ENCODE data around the gene SLC38A7.
A peak's percentile ranks its signal among the peaks of the same experiment; 100 is the strongest.

Gene SLC38A7

GRCh38 chr16:58654560-58655214 lies 29.9 kb downstream of the SLC38A7 start:
- no peaks in the 10 kb centered on the region for H3K9me3 ChIP-seq (ENCODE audit: control insufficient read depth, low read length)
- H3K4me3 ChIP-seq (ENCODE audit: insufficient read depth, low read depth, low read length) = no peak overlapping the region
- H3K4me1 ChIP-seq (ENCODE audit: control insufficient read depth, insufficient read depth, low read length) = no peaks in the 10 kb centered on the region
- peak overlapping the region; percentile 12 for H3K27ac ChIP-seq (ENCODE audit: insufficient read depth, low read depth, low read length, poor library complexity, severe bottlenecking)
- WGBS, 2 experiments = 86% methylated on average over 7 of the region's 7 CpGs
- H3K36me3 ChIP-seq (ENCODE audit: control insufficient read depth, insufficient read depth, low read length) = no peaks in the 10 kb centered on the region
- H3K27me3 ChIP-seq (ENCODE audit: control insufficient read depth, insufficient read depth, low read length, poor library complexity, severe bottlenecking) = no peaks in the 10 kb centered on the region

- WGBS, 2 experiments = 21 to 28% methylated on average over 3 of the region's 3 CpGs
- no peak overlapping the region for H3K27ac ChIP-seq (ENCODE audit: insufficient read depth, low read depth, low read length, poor library complexity, severe bottlenecking)
- H3K4me3 ChIP-seq (ENCODE audit: insufficient read depth, low read depth, low read length) = no peak overlapping the region
- no peaks in the 10 kb centered on the region for H3K36me3 ChIP-seq (ENCODE audit: control insufficient read depth, insufficient read depth, low read length)
- H3K27me3 ChIP-seq (ENCODE audit: control insufficient read depth, insufficient read depth, low read length, poor library complexity, severe bottlenecking) = no peaks in the 10 kb centered on the region
- no peaks in the 10 kb centered on the region for H3K4me1 ChIP-seq (ENCODE audit: control insufficient read depth, insufficient read depth, low read length)
- no peaks in the 10 kb centered on the region for H3K9me3 ChIP-seq (ENCODE audit: control insufficient read depth, low read length)
These were observed 31.8 kb downstream of the SLC38A7 start for GRCh38 chr16:58652741-58653140.

- Histone ChIP-seq H3K4me1 (ENCODE audit: control insufficient read depth, insufficient read depth, low read length) (no peaks in the 10 kb centered on the region), H3K27me3 (ENCODE audit: control insufficient read depth, insufficient read depth, low read length, poor library complexity, severe bottlenecking) (no peaks in the 10 kb centered on the region), H3K9me3 (ENCODE audit: control insufficient read depth, low read length) (no peaks in the 10 kb centered on the region), H3K27ac (ENCODE audit: insufficient read depth, low read depth, low read length, poor library complexity, severe bottlenecking) (no peak overlapping the region), H3K36me3 (ENCODE audit: control insufficient read depth, insufficient read depth, low read length) (no peaks in the 10 kb centered on the region), H3K4me3 (ENCODE audit: insufficient read depth, low read depth, low read length) (no peak overlapping the region)
- WGBS, 2 experiments = 91 to 92% methylated on average over 3 of the region's 3 CpGs
These were observed 32.6 kb downstream of the SLC38A7 start for GRCh38 chr16:58651965-58652348.

GRCh38 chr16:58649707-58650106 lies 34.9 kb downstream of the SLC38A7 start:
- Histone ChIP-seq H3K36me3 (ENCODE audit: control insufficient read depth, insufficient read depth, low read length) (no peaks in the 10 kb centered on the region), H3K27ac (ENCODE audit: insufficient read depth, low read depth, low read length, poor library complexity, severe bottlenecking) (no peak overlapping the region), H3K9me3 (ENCODE audit: control insufficient read depth, low read length) (no peaks in the 10 kb centered on the region), H3K4me1 (ENCODE audit: control insufficient read depth, insufficient read depth, low read length) (no peaks in the 10 kb centered on the region), H3K4me3 (ENCODE audit: insufficient read depth, low read depth, low read length) (no peak overlapping the region), H3K27me3 (ENCODE audit: control insufficient read depth, insufficient read depth, low read length, poor library complexity, severe bottlenecking) (no peaks in the 10 kb centered on the region)
- 95 to 96% methylated on average over 3 of the region's 3 CpGs for WGBS, 2 experiments

- H3K4me3 ChIP-seq (ENCODE audit: insufficient read depth, low read depth, low read length) = no peak overlapping the region
- no peaks in the 10 kb centered on the region for H3K9me3 ChIP-seq (ENCODE audit: control insufficient read depth, low read length)
- H3K36me3 ChIP-seq (ENCODE audit: control insufficient read depth, insufficient read depth, low read length) = no peaks in the 10 kb centered on the region
- H3K27me3 ChIP-seq (ENCODE audit: control insufficient read depth, insufficient read depth, low read length, poor library complexity, severe bottlenecking) = no peaks in the 10 kb centered on the region
- no peak overlapping the region for H3K27ac ChIP-seq (ENCODE audit: insufficient read depth, low read depth, low read length, poor library complexity, severe bottlenecking)
- WGBS, 2 experiments = 88 to 97% methylated on average over 4 of the region's 4 CpGs
- no peaks in the 10 kb centered on the region for H3K4me1 ChIP-seq (ENCODE audit: control insufficient read depth, insufficient read depth, low read length)
These were observed 37.5 kb downstream of the SLC38A7 start for GRCh38 chr16:58647107-58647506.

DNA sequence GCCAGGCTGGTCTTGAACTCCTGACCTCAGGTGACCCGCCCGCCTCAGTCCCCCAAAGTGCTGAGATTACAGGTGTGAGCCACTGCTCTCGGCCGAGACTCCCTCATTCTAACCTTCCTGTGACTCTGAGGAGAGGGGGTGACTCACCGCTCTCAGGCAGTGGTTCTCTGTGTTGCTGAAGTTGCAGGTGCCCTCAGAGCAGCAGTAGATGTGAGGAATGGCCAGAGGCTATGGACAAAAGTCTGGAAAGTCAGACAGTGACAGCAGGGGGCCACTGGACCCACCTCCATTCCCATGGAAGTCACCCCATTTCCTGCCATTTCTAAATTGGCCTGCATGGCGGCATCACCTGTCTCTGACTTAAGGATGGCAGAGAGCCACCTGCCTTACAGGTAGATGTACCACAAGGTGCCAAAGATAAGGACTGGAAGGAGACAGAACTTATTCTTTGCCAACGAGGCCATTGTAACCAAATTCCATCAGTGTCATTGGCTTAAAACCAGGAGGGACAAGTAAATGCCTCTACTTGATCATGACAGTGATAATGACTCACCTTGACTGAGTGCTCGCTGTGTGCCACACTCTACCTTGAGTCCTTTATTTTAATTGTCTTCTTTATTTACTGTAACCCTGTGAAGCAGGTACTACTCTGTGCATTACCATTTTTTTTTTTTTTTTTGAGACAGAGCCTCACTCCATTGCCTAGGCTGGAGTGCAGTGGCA lies 39.6 kb downstream of the SLC38A7 start:
- H3K9me3 ChIP-seq (ENCODE audit: control insufficient read depth, low read length) = no peaks in the 10 kb centered on the region
- WGBS, 2 experiments = 84 to 88% methylated on average over 8 of the region's 8 CpGs
- no peak overlapping the region for H3K27ac ChIP-seq (ENCODE audit: insufficient read depth, low read depth, low read length, poor library complexity, severe bottlenecking)
- H3K4me1 ChIP-seq (ENCODE audit: control insufficient read depth, insufficient read depth, low read length) = no peaks in the 10 kb centered on the region
- H3K4me3 ChIP-seq (ENCODE audit: insufficient read depth, low read depth, low read length) = no peak overlapping the region
- H3K27me3 ChIP-seq (ENCODE audit: control insufficient read depth, insufficient read depth, low read length, poor library complexity, severe bottlenecking) = no peaks in the 10 kb centered on the region
- H3K36me3 ChIP-seq (ENCODE audit: control insufficient read depth, insufficient read depth, low read length) = no peaks in the 10 kb centered on the region

DNA sequence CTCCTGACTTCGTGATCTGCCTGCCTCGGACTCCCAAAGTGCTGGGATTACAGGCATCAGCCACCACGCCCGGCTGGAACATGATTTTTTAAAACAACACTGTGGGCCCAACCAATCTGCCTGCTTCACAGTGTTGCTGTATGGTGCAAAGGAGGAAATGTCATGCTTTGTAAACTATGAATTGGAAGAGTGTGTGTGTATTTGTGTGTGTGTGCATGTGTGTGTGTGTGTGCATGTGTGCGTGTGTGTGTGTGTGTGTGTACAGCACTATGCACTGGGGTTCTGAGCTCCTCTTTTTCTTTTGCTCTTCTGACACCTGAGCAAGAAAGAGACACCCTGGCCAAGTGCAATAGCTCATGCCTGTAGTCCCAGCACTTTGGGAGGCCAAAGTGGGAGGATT lies 40.5 kb downstream of the SLC38A7 start:
- 87 to 91% methylated on average over 5 of the region's 5 CpGs for WGBS, 2 experiments
- H3K9me3 ChIP-seq (ENCODE audit: control insufficient read depth, low read length) = no peaks in the 10 kb centered on the region

DNA sequence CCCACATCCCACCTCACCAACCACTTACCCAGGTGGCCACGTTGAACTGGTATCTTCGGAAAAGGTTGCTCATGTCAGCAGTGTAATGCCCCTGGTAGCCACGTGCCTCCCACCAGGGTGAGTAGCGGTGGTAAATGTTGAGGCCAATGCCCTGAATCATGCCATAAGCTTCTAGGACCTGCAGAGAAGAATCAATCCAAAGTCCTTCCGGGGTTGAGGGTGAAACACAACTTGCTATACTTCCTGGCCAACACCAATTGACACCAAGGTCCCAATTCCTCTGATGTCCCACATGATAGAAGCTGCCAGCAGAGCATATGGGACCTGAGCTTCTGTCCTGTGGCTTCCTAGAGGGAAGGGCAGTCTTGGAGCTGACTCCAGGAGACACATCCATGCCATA lies 43.6 kb downstream of the SLC38A7 start:
- H3K4me3 ChIP-seq (ENCODE audit: insufficient read depth, low read depth, low read length) = no peak overlapping the region
- no peaks in the 10 kb centered on the region for H3K36me3 ChIP-seq (ENCODE audit: control insufficient read depth, insufficient read depth, low read length)
- 88 to 92% methylated on average over 5 of the region's 5 CpGs for WGBS, 2 experiments
- H3K27me3 ChIP-seq (ENCODE audit: control insufficient read depth, insufficient read depth, low read length, poor library complexity, severe bottlenecking) = no peaks in the 10 kb centered on the region
- H3K27ac ChIP-seq (ENCODE audit: insufficient read depth, low read depth, low read length, poor library complexity, severe bottlenecking) = no peak overlapping the region
- H3K9me3 ChIP-seq (ENCODE audit: control insufficient read depth, low read length) = no peaks in the 10 kb centered on the region
- no peaks in the 10 kb centered on the region for H3K4me1 ChIP-seq (ENCODE audit: control insufficient read depth, insufficient read depth, low read length)

More for the DNA sequence above, 40.5 kb downstream of the SLC38A7 start:
- Histone ChIP-seq H3K27me3 (ENCODE audit: control insufficient read depth, insufficient read depth, low read length, poor library complexity, severe bottlenecking) (no peaks in the 10 kb centered on the region), H3K4me3 (ENCODE audit: insufficient read depth, low read depth, low read length) (no peak overlapping the region), H3K4me1 (ENCODE audit: control insufficient read depth, insufficient read depth, low read length) (no peaks in the 10 kb centered on the region), H3K27ac (ENCODE audit: insufficient read depth, low read depth, low read length, poor library complexity, severe bottlenecking) (no peak overlapping the region), H3K36me3 (ENCODE audit: control insufficient read depth, insufficient read depth, low read length) (no peaks in the 10 kb centered on the region)

DNA sequence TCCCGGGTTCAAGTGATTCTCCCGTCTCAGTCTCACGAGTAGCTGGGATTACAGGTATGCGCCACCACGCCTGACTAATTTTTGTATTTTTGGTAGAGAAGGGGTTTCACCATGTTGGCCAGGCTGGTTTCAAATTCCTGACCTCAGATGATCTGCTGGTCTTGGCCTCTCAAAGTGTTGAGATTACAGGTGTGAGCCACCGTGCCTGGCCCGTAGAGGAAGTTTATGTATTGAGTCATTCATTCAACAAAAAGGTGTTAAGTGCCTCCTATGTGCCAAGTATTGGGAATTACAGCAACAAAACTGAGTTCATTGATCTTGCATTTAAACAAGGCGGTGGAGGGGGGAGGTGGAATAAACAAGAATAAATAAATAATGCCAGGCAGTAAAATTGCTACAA lies 44.7 kb downstream of the SLC38A7 start:
- Histone ChIP-seq H3K27ac (ENCODE audit: insufficient read depth, low read depth, low read length, poor library complexity, severe bottlenecking) (no peak overlapping the region), H3K27me3 (ENCODE audit: control insufficient read depth, insufficient read depth, low read length, poor library complexity, severe bottlenecking) (no peaks in the 10 kb centered on the region), H3K36me3 (ENCODE audit: control insufficient read depth, insufficient read depth, low read length) (no peaks in the 10 kb centered on the region), H3K9me3 (ENCODE audit: control insufficient read depth, low read length) (no peaks in the 10 kb centered on the region), H3K4me1 (ENCODE audit: control insufficient read depth, insufficient read depth, low read length) (no peaks in the 10 kb centered on the region), H3K4me3 (ENCODE audit: insufficient read depth, low read depth, low read length) (no peak overlapping the region)
- WGBS, 2 experiments = 90 to 94% methylated on average over 8 of the region's 8 CpGs

- no peaks in the 10 kb centered on the region for H3K36me3 ChIP-seq (ENCODE audit: control insufficient read depth, insufficient read depth, low read length)
- H3K4me1 ChIP-seq (ENCODE audit: control insufficient read depth, insufficient read depth, low read length) = no peaks in the 10 kb centered on the region
- WGBS, 2 experiments = 86 to 89% methylated on average over 3 of the region's 4 CpGs
- no peaks in the 10 kb centered on the region for H3K27me3 ChIP-seq (ENCODE audit: control insufficient read depth, insufficient read depth, low read length, poor library complexity, severe bottlenecking)
- no peaks in the 10 kb centered on the region for H3K9me3 ChIP-seq (ENCODE audit: control insufficient read depth, low read length)
- H3K4me3 ChIP-seq (ENCODE audit: insufficient read depth, low read depth, low read length) = no peak overlapping the region
- no peak overlapping the region for H3K27ac ChIP-seq (ENCODE audit: insufficient read depth, low read depth, low read length, poor library complexity, severe bottlenecking)
These were observed 45.3 kb downstream of the SLC38A7 start for GRCh38 chr16:58639230-58639629.

Measured in ectodermal cell (in vitro differentiated cells).